Measurements from ENCODE around the gene OTUD6A.

DNA sequence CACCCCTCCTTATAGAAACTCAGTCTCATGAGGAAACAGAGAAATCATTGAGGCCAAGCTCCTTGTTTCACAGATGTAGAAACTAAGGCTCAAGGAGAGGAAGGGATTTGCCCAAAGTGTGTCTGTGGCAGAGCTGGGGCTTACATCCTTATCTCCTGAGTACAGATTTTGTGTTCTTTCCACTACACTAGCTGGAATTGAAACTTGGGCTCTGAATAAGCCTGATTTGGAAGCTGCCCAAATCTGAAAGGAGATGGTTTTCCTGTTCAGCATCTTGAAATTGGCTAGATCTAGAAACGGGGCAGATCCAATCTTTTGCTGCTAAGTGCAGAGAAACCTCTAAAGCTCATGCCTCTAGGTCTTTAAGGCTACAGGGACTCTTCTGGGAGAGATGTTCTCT lies 36.8 kb upstream of the OTUD6A start:
- TF ChIP-seq SIN3A (IDR thresholded peaks at IDR 0.05; ENCODE audit: borderline replicate concordance, insufficient read depth, low read length) (no peak), POLR2AphosphoS5 (IDR thresholded peaks at IDR 0.05; ENCODE audit: low read depth, low read length) (no peak), TAF1 (IDR thresholded peaks at IDR 0.05; ENCODE audit: borderline replicate concordance, insufficient read depth, low read length) (no peak)
- TF ChIP-seq, protein P1, sequence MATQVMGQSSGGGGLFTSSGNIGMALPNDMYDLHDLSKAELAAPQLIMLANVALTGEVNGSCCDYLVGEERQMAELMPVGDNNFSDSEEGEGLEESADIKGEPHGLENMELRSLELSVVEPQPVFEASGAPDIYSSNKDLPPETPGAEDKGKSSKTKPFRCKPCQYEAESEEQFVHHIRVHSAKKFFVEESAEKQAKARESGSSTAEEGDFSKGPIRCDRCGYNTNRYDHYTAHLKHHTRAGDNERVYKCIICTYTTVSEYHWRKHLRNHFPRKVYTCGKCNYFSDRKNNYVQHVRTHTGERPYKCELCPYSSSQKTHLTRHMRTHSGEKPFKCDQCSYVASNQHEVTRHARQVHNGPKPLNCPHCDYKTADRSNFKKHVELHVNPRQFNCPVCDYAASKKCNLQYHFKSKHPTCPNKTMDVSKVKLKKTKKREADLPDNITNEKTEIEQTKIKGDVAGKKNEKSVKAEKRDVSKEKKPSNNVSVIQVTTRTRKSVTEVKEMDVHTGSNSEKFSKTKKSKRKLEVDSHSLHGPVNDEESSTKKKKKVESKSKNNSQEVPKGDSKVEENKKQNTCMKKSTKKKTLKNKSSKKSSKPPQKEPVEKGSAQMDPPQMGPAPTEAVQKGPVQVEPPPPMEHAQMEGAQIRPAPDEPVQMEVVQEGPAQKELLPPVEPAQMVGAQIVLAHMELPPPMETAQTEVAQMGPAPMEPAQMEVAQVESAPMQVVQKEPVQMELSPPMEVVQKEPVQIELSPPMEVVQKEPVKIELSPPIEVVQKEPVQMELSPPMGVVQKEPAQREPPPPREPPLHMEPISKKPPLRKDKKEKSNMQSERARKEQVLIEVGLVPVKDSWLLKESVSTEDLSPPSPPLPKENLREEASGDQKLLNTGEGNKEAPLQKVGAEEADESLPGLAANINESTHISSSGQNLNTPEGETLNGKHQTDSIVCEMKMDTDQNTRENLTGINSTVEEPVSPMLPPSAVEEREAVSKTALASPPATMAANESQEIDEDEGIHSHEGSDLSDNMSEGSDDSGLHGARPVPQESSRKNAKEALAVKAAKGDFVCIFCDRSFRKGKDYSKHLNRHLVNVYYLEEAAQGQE (IDR thresholded peaks at IDR 0.05; ENCODE audit: insufficient read depth in 1 of 2, low read depth in 2 of 2, low read length in 2 of 2): no peak
